Stimulated activated CD4-positive, alpha-beta T cell treated with anti-CD3 and anti-CD28 coated beads, Interleukin-1b, Interleukin-23, amount 100 ng/mL, for 4 hours (primary cell): ENCODE measurements around the gene ZFR.

Source experiments
- DNase-seq, 2 donors: peaks; one replicate each; pipeline ENCODE4 v3.0.0-alpha.2; 2020; ENCODE audit warnings: low read depth in 2 of 2

ZFR gene

DNA sequence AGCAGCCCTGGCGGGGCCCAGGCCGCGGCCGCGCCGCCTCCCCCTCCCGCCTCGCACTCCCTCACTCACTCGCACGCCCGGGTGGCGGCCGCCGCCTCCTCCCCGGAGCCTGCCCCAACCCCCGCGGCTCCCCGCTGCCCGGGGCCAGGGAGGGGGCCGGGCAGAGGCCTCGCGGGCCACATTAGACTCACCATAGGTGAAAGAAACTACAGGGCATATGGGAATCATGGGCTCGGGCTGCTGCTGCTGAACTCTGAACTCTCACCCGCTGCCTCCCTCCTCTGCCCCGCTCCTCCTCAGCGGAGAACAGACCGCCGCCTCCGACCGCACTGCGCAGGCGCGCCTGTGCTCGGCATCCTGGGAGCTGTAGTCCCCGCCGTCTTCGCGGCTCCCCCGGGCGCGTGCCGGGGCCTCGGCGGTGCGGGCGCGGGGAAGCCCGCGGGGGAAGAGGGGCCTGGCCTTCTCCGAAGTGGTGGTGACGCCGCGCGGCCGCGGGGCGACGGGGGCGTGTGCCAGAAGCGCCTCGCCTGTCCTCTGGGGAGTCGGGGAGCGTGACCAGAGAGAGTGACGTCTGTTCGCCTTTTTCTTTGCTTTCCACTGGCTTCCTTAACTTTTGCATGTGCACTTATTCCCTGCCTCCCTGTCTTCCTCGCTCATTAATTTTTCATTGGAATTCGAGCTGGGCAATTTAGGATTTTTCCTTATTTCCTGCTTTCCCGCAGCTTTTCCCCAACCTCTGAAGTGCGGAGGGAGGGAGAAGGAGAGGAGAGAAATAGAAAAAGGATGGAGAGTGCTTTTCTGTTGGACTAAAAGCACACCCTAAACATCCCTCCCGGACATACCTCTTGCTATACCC, at the start of gene ZFR:
TSS of gene ZFR (minus strand) at position 310 of the 856 bp plus-strand sequence. CDS start at position 228, 82 bp downstream.
- peak; percentile 89 to 90 for DNase-seq

- DNase-seq: no peak
Measured at GRCh38 chr5:32490972-32491557, 46.5 kb upstream of the ZFR start.

GRCh38 chr5:32489791-32490562, 45.4 kb upstream of the ZFR start:
- peak; percentile 58 to 67 for DNase-seq

GRCh38 chr5:32487424-32487823, 42.9 kb upstream of the ZFR start:
- DNase-seq: no peak

DNA sequence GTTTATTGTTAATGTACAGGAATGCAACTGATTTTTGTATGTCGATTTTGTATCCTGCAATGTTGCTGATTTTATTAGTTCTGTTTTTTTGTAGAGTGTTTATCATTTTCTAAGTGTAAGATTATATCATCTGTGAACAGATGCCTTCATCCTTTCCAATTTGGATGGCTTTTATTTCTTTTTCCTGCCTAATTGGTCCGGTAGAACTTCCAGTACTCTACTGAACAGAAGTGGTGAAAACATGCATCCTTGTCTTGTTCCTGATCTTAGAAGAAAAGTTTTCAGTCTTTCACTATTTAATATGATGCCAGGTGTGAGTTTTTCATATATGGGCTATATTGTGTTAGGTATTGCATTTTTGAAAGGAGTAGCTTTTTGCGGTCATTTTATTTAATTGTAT, 42.5 kb upstream of the ZFR start:
- DNase-seq: no peak

DNA sequence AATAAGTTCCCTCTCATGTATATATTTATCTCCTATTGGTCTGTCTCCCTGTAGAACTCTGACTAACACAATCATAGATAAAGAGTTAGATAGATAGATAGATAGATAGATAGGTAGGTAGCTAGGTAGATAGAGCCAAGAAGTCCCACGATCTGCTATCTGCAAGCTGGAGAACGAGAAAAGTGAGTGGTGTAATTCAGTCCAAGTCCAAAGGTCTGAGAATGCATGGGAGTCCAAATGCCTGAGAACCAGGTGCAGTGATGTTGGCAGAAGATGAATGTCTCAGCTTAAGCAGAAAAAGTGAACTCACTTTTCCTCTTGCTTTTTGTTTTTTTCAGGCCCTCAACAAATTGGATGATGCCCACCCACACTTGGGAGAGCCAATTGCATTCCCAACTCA, 37.7 kb upstream of the ZFR start:
- no peak for DNase-seq

- DNase-seq: no peak
Measured at GRCh38 chr5:32479096-32479495, 34.6 kb upstream of the ZFR start.

DNA sequence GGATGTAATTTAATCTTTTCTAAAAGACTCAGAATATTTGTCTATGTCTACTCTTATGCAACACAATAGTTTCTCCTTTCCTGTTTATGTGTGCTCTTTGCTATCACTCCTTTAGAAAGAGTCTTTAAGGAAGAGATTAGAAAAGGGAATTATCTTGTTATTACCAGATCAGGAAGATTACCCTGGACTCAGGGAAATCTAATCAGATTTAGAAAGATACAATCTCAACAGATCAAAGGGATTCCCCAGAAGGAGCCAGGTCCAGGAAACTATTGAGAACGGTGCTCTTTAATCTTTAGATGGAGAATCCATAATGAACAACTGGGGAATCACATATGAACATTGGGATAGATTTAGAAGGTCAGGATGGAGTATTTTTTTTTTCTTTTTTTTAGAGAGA, 32.4 kb upstream of the ZFR start:
- no peak for DNase-seq

DNA sequence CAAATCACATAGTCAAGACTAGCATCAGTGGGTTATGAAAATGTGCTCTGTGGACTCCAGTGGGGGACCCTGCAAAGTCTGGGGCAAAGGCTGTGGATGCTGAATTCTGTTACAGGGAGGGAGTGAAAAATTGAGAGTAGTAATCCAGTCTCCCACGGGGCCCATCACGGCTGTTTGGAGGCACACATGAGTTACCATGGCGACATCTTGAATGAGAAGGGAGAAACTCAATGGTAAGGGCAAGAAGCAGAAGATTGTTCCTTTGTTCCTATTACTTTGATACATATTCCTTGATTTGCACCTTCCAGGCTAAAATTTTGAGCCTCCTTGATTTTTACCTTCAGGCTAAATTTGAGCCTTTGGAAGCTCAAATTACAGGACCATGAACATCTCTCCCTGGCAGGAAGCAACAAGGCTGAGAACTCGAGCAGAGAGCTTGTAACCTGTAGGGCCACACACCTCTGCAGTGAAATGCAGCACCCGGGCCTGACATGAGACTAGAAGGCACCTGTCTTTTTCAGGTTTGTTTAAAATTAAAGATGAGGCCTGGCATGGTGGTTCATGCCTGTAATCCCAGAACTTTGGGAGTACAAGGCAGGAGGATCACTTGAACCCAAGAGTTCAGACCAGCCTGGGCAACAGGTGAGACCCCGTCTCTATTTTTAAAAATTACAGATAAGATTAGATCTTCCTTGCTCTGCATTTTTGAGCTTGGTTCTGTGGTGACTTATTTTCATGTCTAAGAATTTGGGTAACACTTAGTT, 31.0 kb upstream of the ZFR start:
- DNase-seq: no peak

GRCh38 chr5:32474209-32474854, 29.8 kb upstream of the ZFR start:
- no peak for DNase-seq

GRCh38 chr5:32473072-32473471, 28.5 kb upstream of the ZFR start:
- no peak for DNase-seq

DNA sequence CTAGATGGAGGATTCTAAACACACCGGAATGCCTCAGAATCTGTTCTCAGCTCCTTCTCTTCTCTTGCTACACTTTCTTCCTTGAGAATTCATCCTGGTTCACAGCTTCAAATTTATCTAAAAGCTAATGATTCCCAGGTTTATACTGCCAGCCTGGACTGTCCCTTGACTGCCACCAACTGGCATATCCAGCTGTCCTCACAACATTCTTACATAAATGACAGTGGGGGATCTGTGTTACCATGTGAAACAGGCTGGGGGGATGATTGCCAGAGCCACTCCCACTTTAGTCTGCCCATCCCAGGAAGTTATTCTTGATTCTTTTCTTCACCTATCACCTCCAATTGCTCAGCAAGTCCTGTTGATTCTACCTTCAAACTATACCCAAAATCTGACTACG, 27.2 kb upstream of the ZFR start:
- no peak for DNase-seq

- no peak for DNase-seq
Measured at GRCh38 chr5:32465076-32465475, 20.5 kb upstream of the ZFR start.

DNA sequence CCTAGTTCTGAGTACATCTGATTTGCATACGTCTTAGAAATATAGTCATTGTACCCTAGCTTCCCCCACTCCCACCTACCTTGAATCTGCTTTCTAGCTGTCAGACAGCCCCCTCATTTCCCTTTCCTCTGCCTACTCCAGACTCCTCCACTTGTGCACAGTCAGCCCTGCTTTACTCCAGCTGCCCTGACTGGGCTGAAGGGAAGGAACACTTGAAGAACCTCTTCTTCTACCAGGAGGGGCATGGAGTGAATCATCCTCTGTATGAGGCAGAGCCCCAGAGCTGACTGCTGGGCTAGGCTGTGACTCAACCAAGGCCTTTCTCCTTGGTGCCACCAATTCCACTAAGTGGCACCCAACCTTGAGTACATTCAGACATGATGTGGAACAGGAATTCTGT, 18.1 kb upstream of the ZFR start:
- DNase-seq: peak; percentile 20 to 32

GRCh38 chr5:32461441-32462120, 17.0 kb upstream of the ZFR start:
- no peak for DNase-seq

GRCh38 chr5:32460702-32461101, 16.2 kb upstream of the ZFR start:
- no peak for DNase-seq

- no peak for DNase-seq
Measured at GRCh38 chr5:32458880-32459495, 14.4 kb upstream of the ZFR start.

- no peak for DNase-seq
Measured at GRCh38 chr5:32455311-32455710, 10.8 kb upstream of the ZFR start.

GRCh38 chr5:32454821-32455220, 10.3 kb upstream of the ZFR start:
- DNase-seq: no peak

DNA sequence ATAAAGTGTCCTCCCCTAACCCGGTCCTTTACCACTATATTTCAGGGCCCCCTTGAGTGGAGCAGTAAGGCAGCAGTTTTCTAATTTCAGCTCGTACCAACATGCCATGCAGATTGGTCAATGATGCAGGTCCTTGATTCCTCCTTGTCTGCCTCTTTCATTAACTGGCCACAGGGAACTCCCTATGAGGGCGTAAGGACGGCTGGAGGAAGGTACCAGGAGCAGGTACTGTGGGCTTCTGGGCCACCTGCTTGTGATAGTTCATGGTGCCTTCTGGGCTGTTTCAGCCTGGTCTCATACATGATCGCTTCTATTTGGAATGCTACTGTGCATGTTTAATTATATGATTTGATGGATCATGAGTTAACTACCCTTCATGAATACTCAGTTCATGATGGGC, 9.4 kb upstream of the ZFR start:
- DNase-seq: no peak
